NCI-H1930 (cell line): ENCODE data around the gene AMMECR1.
"Not testable (repeated sequence)": the region's sequence is repeated elsewhere in the genome, so short reads cannot be mapped to it uniquely, and the experiment has no call there.

Source experiments
- DNase-seq, 2 experiments: peaks; one replicate each; lab custom pipeline; 2025; lab: John Stamatoyannopoulos, UW

Gene AMMECR1

GRCh38 chrX:110257889-110258288 lies 60.0 kb downstream of the AMMECR1 start:
- no peak for DNase-seq

DNA sequence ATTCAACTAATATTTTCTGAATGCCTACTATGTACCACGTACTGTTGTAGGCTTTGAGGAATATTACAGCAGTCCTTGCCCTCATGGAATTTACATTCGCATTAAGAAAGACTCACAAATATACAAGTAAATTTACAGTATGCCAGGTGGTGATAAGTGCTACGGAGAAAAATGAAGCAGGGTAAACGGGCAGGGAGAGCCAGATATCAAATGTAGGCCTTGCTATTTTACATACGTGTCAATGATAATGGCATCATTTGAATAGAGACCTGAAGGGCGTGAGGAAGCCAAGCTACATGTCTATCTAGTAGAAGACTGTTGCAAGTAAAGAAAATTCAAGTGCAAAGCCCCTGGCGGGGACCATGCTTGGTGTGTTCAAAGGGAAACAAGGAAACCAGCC lies 65.2 kb downstream of the AMMECR1 start:
- no peak for DNase-seq

- no peak for DNase-seq
Observed at GRCh38 chrX:110251961-110252360, 65.9 kb downstream of the AMMECR1 start.

DNA sequence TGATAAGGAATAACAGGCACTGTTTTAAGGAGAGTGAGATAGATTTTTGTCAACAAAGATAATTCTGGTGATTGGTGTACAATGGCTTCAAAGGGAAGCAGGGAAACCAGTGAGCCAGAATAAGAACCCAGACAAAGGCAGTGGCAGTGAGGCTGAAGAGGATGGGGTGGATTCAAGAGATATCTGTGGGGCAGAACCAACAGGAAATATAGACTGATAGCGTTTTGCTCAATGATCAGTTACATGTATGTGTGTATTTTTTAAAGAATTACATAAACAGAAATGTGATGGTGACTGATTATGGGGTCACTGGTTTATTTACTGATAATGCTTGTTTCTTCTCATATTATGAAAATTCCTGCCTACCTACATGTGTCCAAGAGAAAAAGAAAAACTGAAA lies 66.4 kb downstream of the AMMECR1 start:
- no peak for DNase-seq

DNA sequence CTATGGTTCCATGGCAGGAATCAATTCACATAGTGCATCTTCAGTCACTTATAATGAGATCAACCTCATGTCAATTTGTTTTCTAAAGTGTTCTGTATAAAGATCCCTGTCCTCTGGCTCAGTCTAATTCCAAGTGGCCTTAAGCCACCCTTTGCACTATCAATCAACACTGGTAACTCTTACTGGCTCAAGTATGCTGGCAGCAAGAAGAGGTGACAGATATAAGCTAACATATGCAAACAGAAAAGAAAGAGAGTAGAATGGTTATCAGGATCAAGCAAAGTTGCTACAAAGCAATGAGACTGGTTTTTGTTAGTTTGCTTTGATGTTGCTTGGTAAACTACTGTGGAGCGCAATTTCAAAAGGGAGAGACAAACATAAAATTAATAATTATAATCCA lies 67.0 kb downstream of the AMMECR1 start:
- DNase-seq, result no peak

DNA sequence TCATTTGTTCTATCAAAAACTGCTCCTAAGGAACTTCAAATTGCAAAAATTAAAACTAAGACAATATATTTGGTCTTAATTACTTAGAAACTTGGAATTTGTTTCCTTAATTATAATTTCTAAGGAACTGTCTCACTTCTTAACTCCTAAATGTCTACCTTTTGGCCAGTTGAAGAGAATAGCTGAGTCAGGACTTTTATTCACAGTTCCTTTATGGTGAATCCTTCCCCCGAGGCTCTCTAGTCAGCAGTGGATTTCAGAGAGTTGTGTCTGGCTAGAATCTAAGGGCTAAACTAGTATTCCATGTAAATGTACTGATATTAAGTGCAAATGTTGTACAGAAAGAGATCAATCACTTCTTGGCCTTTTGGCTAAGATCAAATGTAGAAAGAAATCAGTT lies 69.3 kb downstream of the AMMECR1 start:
- DNase-seq, result no peak

GRCh38 chrX:110245011-110245410 lies 72.9 kb downstream of the AMMECR1 start:
- no peak for DNase-seq

- DNase-seq, result no peak
Observed at GRCh38 chrX:110242371-110242770, 75.5 kb downstream of the AMMECR1 start.

GRCh38 chrX:110241816-110242215 lies 76.1 kb downstream of the AMMECR1 start:
- no peak for DNase-seq

GRCh38 chrX:110238259-110238658 lies 79.6 kb downstream of the AMMECR1 start:
- DNase-seq, result not testable (repeated sequence)

GRCh38 chrX:110231485-110231884 lies 86.4 kb downstream of the AMMECR1 start:
- not testable (repeated sequence) for DNase-seq

DNA sequence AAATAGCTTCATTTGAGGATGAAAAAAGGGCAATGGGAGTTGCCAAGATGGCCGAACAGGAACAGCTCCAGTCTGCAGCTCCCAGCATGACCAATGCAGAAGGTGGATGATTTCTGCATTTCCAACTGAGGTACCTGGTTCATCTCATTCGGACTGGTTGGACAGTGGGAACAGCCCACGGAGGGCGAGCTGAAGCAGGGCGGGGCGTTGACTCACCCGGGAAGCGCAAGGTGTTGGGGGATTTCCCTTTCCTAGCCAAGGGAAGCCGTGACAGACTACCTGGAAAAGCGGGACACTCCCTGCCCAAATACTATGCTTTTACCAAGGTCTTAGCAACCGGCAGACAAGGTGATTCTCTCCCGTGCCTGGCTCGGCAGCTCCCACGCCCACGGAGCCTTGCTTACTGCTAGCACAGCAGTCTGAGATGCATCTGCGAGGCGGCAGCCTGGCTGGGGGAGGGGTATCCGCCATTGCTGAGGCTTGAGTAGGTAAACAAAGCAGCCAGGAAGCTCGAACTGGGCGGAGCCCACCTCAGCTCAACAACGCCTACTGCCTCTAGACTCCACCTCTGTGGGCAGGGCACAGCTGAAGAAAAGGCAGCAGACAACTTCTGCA lies 88.3 kb downstream of the AMMECR1 start:
- not testable (repeated sequence) for DNase-seq

GRCh38 chrX:110228453-110228852 lies 89.4 kb downstream of the AMMECR1 start:
- DNase-seq, result no peak

DNA sequence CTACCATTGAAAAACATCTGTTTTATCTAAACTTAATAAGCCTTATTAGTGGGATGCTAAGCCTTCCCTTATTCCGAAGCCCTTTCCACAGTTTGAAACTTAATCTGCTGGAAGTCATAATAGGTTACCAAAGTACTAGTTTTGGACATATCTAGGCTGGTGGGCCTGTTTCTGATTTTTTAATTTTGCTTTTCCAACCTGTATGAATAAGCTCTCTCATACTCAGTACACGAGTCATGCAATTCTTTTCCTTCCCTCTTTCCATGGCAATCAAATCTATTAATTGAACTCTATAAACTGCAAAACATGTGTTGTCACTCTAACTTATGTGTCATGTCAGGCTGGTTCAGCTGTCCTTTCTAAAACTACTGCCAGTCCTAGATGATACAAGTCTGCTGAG lies 91.0 kb downstream of the AMMECR1 start:
- DNase-seq, result no peak

DNA sequence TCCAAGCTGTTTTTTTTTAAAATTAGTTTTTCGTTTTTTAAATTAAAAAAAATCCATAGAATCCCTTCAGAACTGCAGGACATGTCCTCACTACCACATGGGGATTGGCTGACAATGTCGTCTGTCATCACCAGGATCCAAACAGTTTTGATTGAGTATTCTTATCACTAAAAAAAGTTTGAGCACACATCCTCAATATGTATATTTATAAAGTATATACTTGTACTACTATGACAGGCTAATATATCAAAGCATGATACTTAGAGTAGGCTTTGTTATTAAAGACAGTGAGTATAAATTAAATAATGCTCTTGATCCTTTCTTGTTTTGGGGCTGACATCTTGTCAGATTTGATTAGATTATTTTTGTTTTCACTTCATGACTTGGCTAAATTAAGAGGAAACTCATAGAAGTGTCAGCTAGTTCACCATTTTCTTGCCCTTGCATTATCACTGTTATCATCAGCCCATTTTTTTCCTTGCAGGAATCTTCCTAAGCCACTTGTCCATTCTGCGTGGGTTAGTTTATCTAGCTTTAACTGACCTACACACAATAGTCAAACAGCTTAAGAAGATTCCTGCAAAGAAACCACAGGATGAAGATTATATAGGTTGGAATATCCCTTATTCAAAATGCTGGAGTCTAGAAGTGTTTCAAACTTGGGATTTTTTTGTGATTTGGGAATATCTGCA lies 92.8 kb downstream of the AMMECR1 start:
- no peak for DNase-seq

DNA sequence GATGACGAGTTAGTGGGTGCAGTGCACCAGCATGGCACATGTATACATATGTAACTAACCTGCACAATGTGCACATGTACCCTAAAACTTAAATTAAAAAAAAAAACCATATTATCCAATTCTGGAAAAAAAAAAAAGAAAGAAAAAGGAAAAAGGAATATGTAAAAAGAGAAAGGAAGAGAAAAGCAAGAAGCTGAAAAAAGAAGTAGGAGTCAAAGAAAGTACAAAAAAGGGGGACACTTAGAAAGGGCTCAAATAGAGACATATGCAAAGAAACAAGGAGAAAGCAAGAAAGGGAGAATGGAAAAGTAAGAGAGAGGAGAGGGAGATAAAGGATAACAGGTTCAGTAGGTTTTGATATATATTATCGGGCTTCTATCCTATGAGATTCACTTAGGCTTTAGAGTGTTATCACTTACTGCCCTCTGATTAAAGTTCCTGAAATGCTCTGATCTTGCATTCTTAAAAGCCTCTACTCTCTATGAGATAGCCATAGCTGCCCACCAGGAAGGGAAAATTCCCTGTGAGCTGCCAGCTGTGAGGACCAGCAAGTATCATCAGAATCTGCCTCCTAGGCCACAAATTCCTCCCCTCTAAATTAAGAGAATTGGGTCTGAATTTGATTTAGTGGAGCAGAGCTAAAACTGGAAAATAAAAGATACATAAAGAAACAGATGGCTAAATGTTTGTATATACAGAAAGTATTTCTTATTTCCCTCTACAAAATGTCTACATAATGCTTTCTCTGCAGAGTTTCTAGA lies 95.2 kb downstream of the AMMECR1 start:
- DNase-seq, result no peak

- DNase-seq, result no peak
Observed at GRCh38 chrX:110219920-110220319, 98.0 kb downstream of the AMMECR1 start.

GRCh38 chrX:110218591-110218990 lies 99.3 kb downstream of the AMMECR1 start:
- no peak for DNase-seq

GRCh38 chrX:110216027-110216426 lies 101.9 kb downstream of the AMMECR1 start:
- no peak for DNase-seq

DNA sequence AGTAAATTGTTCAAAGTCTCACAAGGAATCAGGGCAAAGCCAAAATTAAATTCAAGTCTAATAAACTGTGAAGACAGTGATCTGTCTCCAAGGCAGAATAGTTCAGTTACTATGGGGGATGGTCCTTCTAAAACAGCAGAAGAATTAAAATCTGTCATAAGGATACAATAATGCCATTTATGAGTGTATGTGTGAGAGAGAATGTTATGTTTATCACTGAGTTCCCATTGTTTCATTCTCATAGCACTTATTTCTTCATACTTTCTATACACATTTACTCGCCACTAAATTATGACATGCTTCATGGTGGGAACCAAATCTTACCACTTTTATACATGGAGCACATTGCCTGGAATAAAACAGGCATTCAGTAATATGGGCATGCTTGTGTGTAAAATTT lies 102.5 kb downstream of the AMMECR1 start:
- DNase-seq, result no peak

GRCh38 chrX:110214684-110215083 lies 103.2 kb downstream of the AMMECR1 start:
- DNase-seq, result no peak

- no peak for DNase-seq
Observed at GRCh38 chrX:110213183-110213582, 104.7 kb downstream of the AMMECR1 start.

GRCh38 chrX:110212299-110212698 lies 105.6 kb downstream of the AMMECR1 start:
- no peak for DNase-seq
